GM06990 (cell line): Measurements from ENCODE around the gene TMEM174.
A peak's percentile ranks its signal among the peaks of the same experiment; 100 is the strongest.

Experiments used
- DNase-seq: peaks from one replicate; pipeline ENCODE4 v3.0.0-alpha.2; 2011; ENCODE audit not compliant: insufficient read length; ENCODE audit errors: extremely low read depth
- H3K27me3 ChIP-seq: replicated peaks from 2 replicates; pipeline ENCODE4 v1.6.0; 2011; ENCODE audit warnings: low read length; ENCODE audit not compliant: control insufficient read depth, insufficient read depth
- H3K36me3 ChIP-seq: 2 replicates; pipeline ENCODE4 v1.5.1; 2011; ENCODE audit warnings: low read length; ENCODE audit not compliant: control insufficient read depth, insufficient read depth
- H3K4me3 ChIP-seq: replicated peaks from 2 replicates; pipeline ENCODE4 v1.5.1; 2011; ENCODE audit warnings: low read depth, mild to moderate bottlenecking, control low read depth, low read length
- TF ChIP-seq, protein P1 (sequence below): IDR thresholded peaks from 2 replicates; pipeline ENCODE4 v1.5.1; 2011; ENCODE audit warnings: low read length, control low read depth, mild to moderate bottlenecking, inconsistent platforms; ENCODE audit not compliant: insufficient read depth, poor library complexity, severe bottlenecking

TMEM174 gene

DNA sequence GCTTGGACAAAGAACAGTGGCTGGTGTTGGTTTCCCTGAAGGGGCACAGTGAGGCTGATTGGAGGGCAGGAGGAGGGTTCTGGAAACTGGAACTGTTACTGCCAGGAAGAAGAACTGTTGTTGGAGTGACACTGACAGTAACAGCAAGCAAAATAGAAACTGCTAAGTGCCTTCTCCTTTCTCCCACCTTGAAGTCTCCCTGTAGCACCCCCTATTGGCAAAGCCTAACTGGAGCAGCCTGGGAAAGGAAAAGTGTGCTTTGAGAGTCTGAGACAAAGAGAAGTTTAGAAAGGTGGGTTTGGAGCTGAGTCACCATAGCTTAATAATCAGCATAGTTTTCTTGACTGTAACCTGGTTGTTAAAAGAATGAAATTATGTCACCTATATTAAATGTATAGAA lies 2.5 kb upstream of the TMEM174 start:
- Histone ChIP-seq H3K27me3 (peaks cover 3% of the 10 kb centered on the region; the same call in 1 of the 2 replicates), H3K4me3 (no peak overlapping the region), H3K36me3 (no peaks in the 10 kb centered on the region)
- no peak for DNase-seq
- TF ChIP-seq, protein P1, sequence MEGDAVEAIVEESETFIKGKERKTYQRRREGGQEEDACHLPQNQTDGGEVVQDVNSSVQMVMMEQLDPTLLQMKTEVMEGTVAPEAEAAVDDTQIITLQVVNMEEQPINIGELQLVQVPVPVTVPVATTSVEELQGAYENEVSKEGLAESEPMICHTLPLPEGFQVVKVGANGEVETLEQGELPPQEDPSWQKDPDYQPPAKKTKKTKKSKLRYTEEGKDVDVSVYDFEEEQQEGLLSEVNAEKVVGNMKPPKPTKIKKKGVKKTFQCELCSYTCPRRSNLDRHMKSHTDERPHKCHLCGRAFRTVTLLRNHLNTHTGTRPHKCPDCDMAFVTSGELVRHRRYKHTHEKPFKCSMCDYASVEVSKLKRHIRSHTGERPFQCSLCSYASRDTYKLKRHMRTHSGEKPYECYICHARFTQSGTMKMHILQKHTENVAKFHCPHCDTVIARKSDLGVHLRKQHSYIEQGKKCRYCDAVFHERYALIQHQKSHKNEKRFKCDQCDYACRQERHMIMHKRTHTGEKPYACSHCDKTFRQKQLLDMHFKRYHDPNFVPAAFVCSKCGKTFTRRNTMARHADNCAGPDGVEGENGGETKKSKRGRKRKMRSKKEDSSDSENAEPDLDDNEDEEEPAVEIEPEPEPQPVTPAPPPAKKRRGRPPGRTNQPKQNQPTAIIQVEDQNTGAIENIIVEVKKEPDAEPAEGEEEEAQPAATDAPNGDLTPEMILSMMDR, result peak; percentile 53

DNA sequence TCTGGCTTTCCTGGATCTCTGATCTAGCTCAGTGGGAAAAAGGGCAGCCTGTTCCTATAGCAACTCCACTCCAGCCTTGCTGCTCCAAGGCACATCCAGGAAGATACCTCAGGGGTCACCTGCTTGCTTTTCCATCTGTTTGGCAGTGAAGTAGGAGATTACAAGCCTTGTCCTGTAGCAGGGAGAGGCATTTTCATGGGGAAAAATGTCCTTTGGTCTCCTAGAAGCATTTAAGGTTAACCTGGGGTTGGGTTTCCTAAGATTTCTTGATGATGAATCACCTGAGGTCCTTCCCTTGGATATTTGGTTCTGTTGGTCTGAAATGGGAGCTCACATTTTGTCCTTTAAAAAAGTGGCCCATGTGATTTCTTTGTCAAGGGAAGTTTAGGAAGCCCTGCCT lies 1.5 kb upstream of the TMEM174 start:
- no peak overlapping the region for H3K4me3 ChIP-seq
- H3K27me3 ChIP-seq, result peaks cover 2% of the 10 kb centered on the region; the same call in 1 of the 2 replicates
- no peaks in the 10 kb centered on the region for H3K36me3 ChIP-seq
- TF ChIP-seq, protein P1, result no peak
- DNase-seq, result no peak

DNA sequence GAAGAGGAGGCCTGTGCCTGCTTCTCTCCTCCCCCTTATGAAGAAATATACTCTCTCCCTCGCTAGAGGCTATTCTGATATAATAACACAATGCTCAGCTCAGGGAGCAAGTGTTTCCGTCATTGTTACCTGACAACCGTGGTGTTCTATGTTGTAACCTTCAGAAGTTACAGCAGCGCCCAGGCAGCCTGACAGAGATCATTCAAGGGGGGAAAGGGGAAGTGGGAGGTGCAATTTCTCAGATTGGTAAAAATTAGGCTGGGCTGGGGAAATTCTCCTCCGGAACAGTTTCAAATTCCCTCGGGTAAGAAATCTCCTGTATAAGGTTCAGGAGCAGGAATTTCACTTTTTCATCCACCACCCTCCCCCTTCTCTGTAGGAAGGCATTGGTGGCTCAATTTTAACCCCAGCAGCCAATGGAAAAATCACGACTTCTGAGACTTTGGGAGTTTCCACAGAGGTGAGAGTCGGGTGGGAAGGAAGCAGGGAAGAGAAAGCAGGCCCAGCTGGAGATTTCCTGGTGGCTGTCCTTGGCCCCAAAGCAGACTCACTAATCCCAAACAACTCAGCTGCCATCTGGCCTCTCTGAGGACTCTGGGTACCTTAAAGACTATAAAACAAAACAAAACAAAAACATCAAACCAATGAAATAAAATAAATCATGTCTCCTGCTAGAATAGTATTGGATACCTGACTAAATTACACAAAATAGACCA lies 1.3 kb downstream of the TMEM174 start:
- Histone ChIP-seq H3K36me3 (no peaks in the 10 kb centered on the region), H3K4me3 (no peak overlapping the region), H3K27me3 (peaks cover 3% of the 10 kb centered on the region)
- no peak for DNase-seq
- TF ChIP-seq, protein P1, result no peak

DNA sequence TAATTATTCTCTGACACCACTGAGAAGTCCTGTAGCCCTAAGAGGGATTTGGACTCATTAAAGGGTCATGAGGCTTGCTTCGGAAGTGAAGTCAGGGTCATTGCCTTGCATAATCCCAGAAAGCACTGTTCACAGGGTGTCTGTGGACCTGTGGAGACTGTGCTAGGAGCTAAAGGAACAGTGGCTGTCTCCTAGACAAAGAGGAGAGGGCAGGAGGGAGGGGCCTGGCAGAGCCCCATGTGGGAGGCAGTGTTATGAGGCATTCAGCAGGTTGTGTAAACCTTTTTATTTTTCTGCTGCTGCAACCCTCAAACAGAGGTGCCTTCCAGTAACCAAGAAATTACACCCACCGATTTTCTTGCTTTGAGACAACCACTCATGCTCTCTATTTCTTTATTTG lies 3.3 kb downstream of the TMEM174 start:
- Histone ChIP-seq H3K27me3 (peaks cover 3% of the 10 kb centered on the region), H3K36me3 (no peaks in the 10 kb centered on the region), H3K4me3 (no peak overlapping the region)
- TF ChIP-seq, protein P1, result no peak
- DNase-seq, result no peak

DNA sequence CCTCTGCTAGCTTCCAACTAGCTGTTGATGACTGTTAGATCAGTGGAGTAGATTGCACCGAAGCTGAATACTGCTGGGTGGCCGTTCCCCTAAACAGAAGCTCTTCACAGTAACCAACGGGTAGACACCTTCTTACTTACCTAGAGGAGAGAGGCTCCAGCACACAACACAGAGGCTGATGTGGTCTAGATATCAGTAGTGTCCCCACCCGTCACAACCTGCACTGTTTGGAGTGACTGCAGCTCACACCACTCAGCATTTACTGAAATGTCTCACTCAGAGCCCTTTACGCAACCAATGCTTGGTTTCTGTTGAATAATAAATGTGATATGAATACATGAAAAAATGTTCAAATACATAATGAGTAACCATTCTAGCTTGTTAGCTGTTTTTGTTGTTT lies 5.3 kb downstream of the TMEM174 start:
- Histone ChIP-seq H3K4me3 (no peak overlapping the region), H3K27me3 (peaks cover 1% of the 10 kb centered on the region), H3K36me3 (no peaks in the 10 kb centered on the region)
- TF ChIP-seq, protein P1, result no peak
- no peak for DNase-seq
